HG02759 (cell line): ENCODE results near the gene RNF6.

ENCODE experiments used
- ATAC-seq: cut with Tn5 transposase; IDR thresholded peaks from one replicate; pipeline ENCODE4 v1.9.1; 2021; ENCODE audit warnings: mild to moderate bottlenecking, moderate library complexity; ENCODE audit not compliant: unreplicated experiment

RNF6 gene

DNA sequence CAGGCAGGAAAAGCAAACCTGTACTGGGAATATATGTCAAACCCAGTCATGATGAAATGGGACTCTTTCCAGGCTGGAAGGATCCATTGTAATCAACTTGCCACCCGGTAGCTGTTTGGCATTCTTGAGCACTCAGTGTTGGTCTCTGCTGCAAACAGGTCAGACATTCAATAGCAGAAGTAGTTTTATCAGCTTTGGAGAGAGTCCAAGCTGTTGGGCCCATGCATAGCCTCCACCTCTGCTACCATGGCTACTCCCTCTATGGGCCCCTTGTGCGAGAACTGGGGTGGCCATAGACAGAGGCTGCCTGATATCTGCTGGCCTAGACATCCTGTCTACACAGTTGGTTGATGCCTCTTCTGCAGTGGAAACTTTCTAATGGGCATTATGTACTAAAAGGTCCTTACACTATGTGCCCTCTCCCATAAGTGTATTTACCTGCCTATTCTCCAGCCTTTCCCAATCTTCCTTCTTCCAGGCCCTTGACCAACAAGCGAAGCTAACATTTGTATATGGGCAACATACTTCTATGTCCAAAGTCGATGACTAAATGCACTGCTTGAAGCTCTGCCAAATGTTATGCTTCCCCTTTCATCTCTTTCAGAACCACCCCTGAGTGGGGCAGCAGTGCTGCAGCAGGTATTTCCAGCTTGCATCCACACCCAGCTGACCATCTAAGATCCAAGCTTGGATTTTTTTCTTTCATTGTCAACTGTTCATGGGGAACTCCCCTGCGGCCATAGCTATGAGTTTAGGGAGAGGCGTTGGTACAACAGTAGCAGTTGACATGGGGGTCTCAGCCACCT, 5.3 kb upstream of the RNF6 start:
- no peak for ATAC-seq

DNA sequence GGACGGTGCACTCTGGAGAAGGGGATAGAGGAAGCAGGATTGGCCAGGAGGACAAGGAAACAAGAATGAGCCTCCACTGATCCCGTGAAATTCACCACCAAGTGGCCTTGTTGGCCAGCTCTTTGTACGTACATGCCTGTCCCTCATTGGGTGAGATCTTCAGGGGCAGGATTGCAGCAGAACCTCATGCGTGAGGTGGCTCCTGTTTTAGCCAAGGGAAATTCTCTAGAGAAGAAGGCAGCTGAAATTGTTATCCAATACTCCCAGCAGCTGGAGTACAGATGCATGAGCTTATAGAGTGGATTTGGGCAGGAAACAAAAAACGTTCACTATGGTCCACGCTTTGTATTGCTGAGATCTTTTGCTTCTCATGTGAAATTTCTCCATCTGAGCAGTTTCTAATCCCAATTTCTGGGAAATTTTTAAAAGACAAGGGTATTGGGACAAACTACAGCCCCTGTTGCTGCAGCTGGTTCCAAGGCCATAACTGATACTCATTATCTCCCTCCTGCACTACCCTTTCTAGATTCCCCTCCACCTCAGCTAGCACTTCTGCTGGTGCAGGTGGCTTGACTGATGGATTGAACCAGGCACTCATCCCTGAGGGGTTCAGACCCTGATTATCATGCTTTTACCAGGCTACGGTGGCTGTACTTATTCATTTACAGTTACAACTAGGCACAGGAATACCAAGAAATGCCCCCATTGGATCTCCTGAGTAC, 3.9 kb upstream of the RNF6 start:
- ATAC-seq: no peak

DNA sequence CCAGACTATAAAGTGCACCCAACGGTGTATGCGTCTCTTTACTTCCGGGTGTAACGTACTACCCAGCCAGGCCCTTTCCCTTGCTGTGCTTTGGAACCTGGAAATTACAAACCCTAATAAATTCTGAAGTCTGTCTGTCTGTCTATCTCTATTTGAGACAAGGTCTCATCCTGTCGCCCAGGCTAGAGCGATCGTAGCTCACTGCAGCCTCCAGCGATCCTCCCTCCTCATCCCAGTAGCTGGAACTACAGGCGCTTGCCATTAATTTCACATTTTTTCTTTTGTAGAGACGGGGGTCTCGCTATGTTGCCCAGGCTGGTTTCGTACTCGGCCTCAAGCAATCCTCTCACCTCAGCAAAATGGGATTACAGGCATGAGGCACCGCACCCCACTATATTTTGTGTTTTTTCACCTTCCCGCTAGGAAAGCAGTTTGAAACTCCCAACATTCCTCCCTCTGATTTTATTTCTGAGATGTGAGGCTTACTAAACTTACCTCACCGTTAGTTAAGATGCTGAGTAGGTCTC, 469 bp upstream of the RNF6 start:
- ATAC-seq: peak; percentile 55

DNA sequence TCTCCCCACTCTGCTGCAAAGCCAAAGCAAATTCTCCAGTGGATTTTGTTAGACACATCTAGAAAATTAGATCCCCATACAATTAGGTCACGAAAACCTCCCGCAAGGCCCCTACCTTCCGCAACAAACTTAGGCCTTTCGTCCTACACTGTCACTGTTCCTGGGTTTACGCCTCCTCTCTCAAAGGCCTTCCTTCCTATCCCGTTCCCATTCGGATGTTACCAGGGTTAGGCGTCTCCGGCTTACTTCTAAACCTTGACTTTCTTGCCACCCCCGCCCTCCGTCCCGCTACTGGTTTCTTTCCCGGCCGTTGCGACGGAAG, 754 bp downstream of the RNF6 start:
- ATAC-seq: peak; percentile 24

DNA sequence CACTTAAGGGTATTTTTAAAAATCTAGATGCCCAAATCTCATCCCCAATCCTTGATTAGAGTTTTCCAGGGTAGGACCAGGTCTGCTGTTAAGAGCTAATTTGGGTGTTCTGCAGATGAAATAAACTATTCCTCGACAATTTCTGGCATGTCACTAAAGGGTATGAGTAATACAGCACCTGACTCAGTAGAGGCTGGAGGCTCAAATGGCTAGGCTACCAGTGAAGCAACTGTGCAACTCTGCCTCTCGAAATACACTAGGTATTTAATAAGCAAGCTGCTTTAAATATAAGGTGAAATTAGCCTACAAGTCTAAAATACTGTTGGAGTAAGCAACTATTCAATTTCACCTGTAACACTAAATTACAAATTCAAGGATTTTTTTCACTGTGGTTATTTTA, 1.5 kb downstream of the RNF6 start:
- ATAC-seq: no peak

DNA sequence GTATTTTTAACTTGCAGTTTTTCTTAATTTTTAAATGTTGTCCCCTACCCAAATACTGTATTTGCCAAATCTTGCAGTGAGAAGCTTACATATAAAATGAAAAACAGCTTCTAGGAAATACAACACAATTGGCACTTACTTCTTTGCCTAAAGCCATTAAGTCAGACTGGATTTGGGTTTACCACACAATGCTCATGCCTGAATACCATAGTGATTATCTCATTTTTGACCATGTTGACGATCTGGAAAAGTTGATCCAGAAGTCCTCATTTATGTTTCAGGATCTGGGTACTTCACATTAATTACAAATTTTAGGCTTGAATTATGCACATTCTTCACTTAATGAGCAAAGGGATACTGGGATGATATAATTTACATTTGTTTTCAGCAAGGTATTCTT, 2.4 kb downstream of the RNF6 start:
- ATAC-seq: no peak

DNA sequence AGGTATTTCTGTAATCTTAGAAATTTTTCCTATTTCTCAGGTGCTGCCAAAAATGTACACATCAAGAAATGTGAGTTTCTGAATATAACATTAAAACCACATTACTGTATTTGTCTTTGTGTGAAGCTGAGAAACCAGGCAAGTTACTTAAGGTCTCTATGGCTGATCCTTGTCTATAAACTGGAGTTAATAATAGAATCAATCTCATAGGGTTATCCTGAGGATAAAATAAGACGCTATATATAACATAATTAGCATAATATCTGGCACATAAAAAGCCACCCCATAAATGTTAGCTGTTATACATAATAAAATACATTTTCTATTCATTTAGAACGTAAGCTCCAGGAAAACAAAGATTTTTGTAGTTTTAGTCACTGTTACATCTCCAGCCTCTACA, 6.1 kb downstream of the RNF6 start:
- no peak for ATAC-seq

DNA sequence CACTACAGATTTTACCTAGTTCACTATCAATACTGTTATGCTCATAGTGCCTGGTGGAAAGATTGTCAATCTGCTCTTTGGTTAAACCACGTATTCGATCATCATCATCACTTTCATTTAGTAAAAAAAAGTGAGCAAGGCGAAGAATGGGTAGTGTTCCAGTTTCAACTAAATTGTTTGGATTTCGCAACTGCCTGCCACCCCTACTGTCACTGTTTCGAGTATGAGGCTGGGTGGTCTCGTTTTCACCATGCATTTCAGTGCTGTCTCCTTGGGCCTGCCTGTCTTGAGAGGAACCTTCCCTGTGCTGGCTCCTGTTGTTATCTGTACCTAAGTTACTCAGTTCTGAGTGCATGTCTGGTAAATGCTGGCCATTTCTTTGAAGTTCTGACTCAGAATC, 8.1 kb downstream of the RNF6 start:
- no peak for ATAC-seq

DNA sequence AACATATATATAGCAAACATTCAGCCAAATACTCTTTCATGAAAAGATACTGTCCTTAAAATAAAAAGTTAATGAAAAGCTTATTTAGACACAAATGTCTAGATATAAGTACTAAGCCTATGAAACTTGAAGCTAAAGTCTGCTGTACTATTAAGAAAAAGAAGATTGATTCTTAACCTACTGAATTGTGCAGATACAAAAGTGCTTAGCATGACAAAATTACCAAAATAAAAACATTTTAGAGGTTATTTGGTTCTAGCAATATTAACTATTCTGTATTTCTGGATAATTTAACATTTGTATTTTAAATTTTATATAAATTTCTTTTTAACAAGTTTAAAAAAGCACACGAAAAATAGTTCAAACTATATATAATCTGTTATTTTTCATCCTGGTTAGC, 8.8 kb downstream of the RNF6 start:
- ATAC-seq: no peak

DNA sequence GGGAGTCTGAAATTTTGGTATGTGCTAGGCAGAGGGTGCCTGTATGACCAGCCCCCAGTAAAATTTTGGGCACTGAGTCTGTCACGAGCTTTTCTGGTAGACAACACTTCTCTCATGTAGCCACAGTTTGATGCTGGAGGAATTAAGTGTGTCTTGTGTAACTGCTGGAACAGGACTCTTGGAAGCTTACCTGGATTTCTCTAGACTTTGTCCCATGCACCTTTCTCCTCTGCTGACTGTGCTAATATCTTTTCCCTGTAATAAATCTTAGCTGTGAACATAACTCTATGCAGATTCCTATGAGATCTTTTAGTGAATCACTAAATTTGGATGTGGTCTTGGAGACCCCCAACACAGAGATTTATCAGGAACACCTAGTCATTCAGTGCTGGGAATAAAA, 13.8 kb downstream of the RNF6 start:
- no peak for ATAC-seq

DNA sequence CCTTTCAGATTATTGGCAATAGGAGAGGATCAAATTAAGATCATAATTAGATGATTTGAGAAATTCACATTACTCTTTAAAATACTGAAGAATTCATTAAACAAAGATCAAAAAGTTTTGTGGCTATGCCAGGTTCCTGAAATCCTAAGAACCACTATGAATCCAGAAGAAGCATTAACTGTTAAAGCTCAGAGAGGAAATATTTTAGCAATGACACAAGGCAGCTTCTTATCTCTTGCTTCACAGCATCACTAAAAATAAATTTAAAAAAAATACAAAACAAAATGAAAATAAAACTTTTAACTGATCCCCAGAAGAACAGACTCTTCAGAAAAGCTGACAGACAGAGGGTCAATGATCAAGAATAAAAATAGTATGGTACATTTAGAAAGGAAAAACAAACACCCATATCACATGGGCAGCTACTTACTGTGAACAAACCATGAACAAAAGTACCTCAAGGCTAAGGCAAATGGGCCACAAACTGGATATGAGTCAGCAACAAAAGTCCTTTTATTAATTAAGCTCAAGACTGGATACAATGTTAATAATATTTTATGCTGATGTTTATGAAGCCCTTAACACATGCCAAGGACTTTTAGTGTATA, 19.6 kb downstream of the RNF6 start:
- ATAC-seq: no peak

DNA sequence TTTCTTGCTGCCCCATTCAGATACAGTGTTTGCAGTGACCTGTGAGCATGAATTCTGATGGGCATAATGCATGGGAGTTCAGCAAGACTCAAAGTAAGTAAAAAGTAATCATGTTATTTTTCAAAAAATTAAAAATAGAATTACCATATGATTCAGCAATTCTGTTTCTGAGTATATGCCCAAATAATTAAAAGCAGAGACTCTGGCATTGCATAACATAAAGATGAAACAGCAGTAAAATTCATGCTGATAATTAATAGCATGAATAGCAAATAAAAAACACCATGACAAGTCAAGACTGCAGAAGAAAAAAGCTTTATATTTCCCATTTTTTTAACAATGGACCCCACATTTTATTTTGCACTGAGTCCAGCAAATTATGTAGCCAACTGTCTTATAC, 21.3 kb downstream of the RNF6 start:
- no peak for ATAC-seq

DNA sequence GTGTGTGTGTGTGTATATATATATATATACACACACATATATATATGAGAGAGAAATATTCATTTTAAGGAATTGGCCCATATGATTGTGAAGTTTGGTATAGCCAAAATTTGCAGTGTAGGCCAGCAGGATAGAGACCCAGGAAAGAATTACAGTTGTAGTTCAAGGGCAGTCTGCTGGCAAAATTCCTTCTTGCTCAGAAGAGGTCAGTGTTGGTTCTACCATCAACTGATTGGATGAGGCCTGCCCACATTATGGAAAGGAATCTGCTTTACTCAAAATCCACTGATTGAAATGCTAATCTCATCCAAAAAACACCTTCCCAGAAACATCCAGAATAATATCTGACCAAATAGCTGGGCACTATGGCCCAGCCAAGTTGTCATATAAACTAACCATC, 24.0 kb downstream of the RNF6 start:
- no peak for ATAC-seq

DNA sequence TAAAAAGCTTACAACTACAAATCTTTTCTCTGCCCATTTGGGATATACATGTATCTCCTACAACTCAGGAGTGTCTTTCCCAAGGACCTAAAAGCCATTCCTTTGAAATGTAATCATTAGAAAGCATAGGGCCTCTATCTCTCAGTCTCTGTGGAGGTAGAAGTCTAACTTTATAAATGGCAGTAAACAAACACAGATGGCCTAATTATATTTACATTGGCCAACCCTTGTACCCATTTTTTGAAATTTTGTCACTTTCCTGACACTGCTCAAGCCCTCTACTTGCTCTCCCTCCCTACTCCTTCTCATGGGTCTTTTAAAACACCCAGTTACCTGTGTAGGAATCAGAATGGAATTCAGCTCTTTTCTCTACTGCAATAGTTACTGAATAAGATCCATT, 24.8 kb downstream of the RNF6 start:
- ATAC-seq: no peak

DNA sequence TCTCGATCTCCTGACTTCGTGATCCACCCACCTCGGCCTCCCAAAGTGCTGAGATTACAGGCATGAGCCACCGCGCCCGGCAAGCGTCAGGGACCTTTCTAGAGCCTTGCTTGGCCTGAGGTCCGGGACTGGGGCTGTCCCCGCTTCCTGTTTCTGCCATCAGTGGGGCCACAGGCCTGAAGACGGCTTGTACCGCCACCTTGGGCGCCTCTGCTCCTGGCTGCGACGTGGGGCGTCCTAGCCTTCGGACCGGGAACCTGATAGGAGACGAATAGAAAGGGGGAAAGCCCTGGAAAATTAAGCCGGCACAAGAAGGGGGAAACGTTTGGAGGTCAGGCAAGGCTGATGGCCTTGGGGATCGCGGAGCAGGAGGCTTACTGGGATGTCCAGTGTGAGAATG, 35.1 kb downstream of the RNF6 start:
- no peak for ATAC-seq

DNA sequence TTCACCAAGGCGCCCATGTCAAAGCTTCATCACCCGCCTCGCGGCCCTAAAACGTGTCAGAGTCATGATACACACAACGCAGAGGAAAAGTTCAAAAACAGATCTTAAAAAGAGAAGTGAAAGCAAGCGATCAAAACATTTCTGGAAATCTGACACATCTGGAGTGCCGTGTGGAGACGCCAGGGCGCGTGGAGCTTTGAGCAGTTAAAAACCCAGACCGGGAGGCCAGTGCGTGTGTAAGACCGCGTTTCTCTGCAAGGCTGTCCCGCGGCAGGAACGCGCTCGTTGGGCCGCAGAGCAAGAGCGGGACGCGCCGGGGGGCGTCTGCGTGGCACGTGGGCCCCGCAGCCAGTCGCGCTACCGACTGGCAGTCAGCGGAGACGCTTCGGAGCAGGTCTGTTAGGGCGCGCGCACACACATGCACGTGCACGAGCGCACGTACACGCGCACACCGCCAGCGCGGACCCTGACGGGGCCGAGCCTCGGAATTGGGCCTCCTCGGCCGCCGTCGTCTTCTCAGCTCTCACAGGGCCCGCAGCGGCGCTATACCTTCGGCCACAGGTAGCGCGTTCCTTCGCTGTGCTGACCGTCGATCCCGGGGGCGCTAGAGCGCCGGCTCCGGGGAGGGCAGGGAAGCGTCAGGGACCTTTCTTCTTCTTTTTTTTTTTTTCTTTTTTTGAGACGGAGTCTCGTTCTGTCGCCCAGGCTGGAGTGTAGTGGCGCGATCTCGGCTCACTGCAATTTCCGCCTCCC, 35.8 kb downstream of the RNF6 start:
- ATAC-seq: peak; percentile 87

DNA sequence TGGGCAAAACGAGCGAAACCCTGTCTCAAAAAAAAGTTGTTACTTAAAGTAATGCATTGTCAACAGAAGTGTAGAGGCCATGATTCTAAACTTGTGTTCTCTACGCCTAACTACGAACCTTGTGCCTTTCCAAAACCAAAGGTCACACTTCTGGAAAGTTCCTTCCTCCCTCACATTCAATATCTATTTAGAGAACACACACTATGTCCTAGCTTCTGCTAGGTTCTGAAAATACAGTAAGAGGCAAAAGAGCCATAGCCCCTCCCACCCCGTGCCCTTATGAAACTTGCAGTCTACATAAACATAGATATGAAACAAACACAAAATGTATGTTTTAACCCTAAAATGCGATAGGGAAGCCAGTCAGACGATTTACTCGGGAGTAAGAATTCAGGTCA, 36.4 kb downstream of the RNF6 start:
- ATAC-seq: peak; percentile 2

DNA sequence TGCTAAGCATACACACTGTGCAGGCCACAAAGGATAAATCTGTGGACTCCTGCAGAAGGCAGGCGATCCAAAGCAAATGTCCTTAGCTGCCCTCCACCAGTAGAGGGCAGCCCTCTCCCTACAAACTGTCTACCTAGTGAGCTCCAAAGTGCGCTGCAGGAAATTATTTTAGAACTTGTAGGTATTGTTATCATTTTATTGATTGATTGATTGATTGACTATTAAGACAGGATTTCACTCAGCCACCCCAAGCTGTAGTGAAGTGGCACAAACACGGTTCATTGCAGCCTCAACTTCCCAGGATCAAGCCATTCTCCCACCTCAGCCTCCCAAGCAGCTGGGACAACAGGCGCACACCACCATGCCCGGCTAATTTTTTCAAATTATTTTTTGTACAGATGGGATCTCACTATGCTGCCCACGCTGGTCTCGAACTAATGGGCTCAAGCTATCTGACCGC, 37.3 kb downstream of the RNF6 start:
- ATAC-seq: peak; percentile 29

DNA sequence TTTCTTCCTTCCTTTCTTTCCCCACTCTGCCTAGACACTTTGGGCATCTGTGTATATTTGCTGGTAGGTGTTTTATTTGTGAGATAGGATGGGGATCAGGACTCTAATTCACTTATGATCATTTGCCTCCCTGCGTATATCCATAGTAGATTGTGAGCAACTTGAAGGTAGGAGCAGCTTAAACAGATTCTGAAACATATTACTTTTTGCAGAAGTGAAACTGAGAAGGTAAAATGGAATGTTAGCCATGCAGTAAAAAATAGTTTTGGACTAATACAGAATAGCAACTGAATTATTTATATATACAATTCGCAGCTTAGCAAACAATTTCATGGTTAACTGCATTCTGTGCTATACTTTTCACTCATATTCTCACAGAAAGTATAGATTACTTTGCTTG, 38.7 kb downstream of the RNF6 start:
- no peak for ATAC-seq

DNA sequence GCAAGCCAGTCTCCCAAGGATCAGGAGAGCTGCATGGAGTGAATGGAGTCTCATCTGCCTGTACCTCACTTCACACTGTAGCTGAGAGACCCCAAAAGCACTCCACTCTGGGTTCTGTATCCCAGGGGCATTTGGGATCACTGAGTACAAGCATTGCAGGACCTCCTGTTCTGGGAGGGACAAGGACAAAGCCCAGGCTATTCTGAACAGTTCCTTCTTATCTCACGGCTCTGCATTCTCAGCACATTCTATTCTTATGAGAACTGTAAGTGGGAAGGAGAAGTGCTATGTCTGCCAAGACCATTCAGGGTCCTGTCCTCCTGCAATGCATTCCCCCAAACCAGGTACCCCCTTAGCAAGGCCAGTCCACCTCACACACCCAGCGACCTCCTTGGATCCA, 42.8 kb downstream of the RNF6 start:
- no peak for ATAC-seq

DNA sequence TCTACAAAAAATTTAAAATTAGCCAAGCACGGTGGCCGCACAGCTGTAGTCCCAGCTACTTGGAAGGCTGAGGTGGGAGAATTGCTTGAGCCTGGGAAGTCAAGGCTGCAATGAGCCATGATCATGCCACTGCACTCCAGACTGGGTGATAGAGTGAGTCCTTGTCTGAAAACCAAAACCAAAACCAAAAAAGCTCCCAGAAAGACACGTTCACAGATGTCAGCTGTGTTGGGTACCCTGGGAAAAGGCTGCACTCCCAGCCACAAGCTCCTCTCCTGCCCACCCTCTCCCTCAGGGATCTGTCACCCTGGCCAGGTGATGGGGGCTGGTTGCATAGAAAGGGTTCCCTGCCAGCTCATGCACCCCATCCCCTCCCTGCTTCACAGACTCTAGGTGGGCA, 53.3 kb downstream of the RNF6 start:
- no peak for ATAC-seq
